Panc1 (cell line): ENCODE data around the gene IGSF23. TPM values are rescaled to one million over a fixed set of nuclear protein-coding genes. Genes with fewer than 3 reads are reported as not detected.

ENCODE experiments used
- ATAC-seq: fragments of 200-7000 bp; cut with Tn5 transposase; 2 replicates; pipeline ENCODE4 v1.9.1; 2020; ENCODE audit warnings: mild to moderate bottlenecking, moderate library complexity
- BruUV-seq: library from RNA; stranded (reverse); fragments of 400-500 nt; replicated peaks from 2 replicates; lab custom pipeline; 2021; lab: Mats Ljungman, UMichigan
- CTCF ChIA-PET: fragments of 300-600 bp; sonication (Branson Sonifier 250); formaldehyde crosslinking; loops from one replicate; lab custom pipeline; 2022; ENCODE audit warnings: antibody characterized with exemption; lab: Charles Lee
- POLR2A ChIA-PET: fragments of 300-600 bp; sonication (Branson Sonifier 250); formaldehyde crosslinking; loops from one replicate; lab custom pipeline; 2022; ENCODE audit warnings: antibody characterized with exemption; lab: Charles Lee
- DNase-seq: peaks from one replicate; pipeline ENCODE4 v3.0.0-alpha.2; 2010; ENCODE audit warnings: low read depth, low spot score
- H3K27ac ChIP-seq: 2 replicates; pipeline ENCODE4 v1.5.1; 2011; ENCODE audit warnings: mild to moderate bottlenecking, low read length, inconsistent platforms
- H3K27me3 ChIP-seq: fragments of 200-500 bp; sonication (Bioruptor generic); 2 replicates; pipeline ENCODE4 v1.6.0; 2014; ENCODE audit warnings: low read length, inconsistent platforms; ENCODE audit not compliant: control insufficient read depth, insufficient read depth
- H3K36me3 ChIP-seq: fragments of 200-500 bp; sonication (Bioruptor generic); 2 replicates; pipeline ENCODE4 v1.5.1; 2014; ENCODE audit warnings: inconsistent platforms, mild to moderate bottlenecking, low read length, moderate library complexity; ENCODE audit not compliant: control insufficient read depth, insufficient read depth
- H3K4me1 ChIP-seq: 2 replicates; pipeline ENCODE4 v1.5.1; 2011; ENCODE audit warnings: inconsistent platforms, mild to moderate bottlenecking, low read length, moderate library complexity; ENCODE audit not compliant: control insufficient read depth, insufficient read depth
- H3K4me3 ChIP-seq, 2 experiments: 2 replicates each; pipeline ENCODE4 v1.5.1; 2011 to 2012; ENCODE audit warnings: low read depth in 2 of 2, low read length in 2 of 2, mild to moderate bottlenecking in 2 of 2, inconsistent platforms in 1 of 2, moderate library complexity in 1 of 2
- H3K9me3 ChIP-seq: fragments of 200-500 bp; sonication (Bioruptor generic); 2 replicates; pipeline ENCODE4 v1.5.1; 2014; ENCODE audit warnings: low read depth, mild to moderate bottlenecking, inconsistent platforms, low read length, moderate library complexity; ENCODE audit not compliant: control insufficient read depth, insufficient read depth
- CTCF ChIP-seq: fragments of 450-650 bp; IDR thresholded peaks from 2 replicates; pipeline ENCODE4 v1.5.1; 2017; ENCODE audit warnings: mild to moderate bottlenecking
- POLR2AphosphoS5 ChIP-seq: IDR thresholded peaks from 2 replicates; pipeline ENCODE4 v1.6.1; 2012; ENCODE audit warnings: mild to moderate bottlenecking, low read depth, low read length, moderate library complexity
- SIN3A ChIP-seq: IDR thresholded peaks from 2 replicates; pipeline ENCODE4 v1.6.1; 2012; ENCODE audit warnings: low read depth, mild to moderate bottlenecking, low read length, moderate library complexity, borderline replicate concordance; ENCODE audit not compliant: insufficient read depth
- TCF7L2 ChIP-seq: IDR thresholded peaks from 2 replicates; pipeline ENCODE4 v1.6.1; 2011; ENCODE audit warnings: mild to moderate bottlenecking, low read depth, low read length, inconsistent platforms
- in situ Hi-C: cut with HindIII; loops from 2 replicates; pipeline ENCODE4 v1.10.0; 2016; ENCODE audit warnings: low sequenced_read_pairs, low pct_unique_long_range_greater_than_20kb
- intact Hi-C: fragments of 100-400 bp; cut with micrococcal nuclease; formaldehyde crosslinking; loops from one replicate; pipeline ENCODE4 v1.10.0; 2022; ENCODE audit not compliant: unreplicated experiment
- total RNA-seq: library from RNA; stranded (reverse); gene quantifications from one replicate; pipeline ENCODE4 v1.2.1, GENCODE V29; 2021; ENCODE audit not compliant: unreplicated experiment
- TF ChIP-seq, protein P1 (sequence below), 2 experiments: IDR thresholded peaks; 2 replicates each; pipeline ENCODE4 v1.6.1; 2011 to 2012; ENCODE audit warnings: low read depth in 2 of 2, control low read depth in 1 of 2, low read length in 1 of 2, mild to moderate bottlenecking in 1 of 2, moderate library complexity in 1 of 2; ENCODE audit not compliant: insufficient read depth in 1 of 2

Gene IGSF23
- total RNA-seq, 1 experiment from 2014 or later, result not detected

DNA sequence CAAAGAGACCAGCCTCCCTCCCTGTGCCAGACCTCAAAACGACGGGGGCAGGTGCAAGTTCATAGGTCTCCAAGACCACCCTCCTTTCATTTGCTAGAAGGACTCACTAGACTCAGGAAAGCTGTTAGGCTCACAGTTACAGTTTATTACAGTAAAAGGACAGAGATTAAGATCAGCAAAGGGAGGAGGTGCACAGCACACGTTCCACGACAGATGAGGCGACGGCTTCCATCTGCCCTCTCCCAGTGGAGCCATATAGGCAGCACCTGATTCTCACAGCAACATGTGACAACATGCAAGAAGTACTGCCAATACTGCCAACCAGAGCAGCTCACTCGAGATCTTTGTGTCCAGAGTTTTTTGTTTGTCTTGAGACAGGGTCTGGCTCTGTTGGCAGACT lies 48.5 kb downstream of the IGSF23 start:
- H3K36me3 ChIP-seq, result no peaks in the 10 kb centered on the region

DNA sequence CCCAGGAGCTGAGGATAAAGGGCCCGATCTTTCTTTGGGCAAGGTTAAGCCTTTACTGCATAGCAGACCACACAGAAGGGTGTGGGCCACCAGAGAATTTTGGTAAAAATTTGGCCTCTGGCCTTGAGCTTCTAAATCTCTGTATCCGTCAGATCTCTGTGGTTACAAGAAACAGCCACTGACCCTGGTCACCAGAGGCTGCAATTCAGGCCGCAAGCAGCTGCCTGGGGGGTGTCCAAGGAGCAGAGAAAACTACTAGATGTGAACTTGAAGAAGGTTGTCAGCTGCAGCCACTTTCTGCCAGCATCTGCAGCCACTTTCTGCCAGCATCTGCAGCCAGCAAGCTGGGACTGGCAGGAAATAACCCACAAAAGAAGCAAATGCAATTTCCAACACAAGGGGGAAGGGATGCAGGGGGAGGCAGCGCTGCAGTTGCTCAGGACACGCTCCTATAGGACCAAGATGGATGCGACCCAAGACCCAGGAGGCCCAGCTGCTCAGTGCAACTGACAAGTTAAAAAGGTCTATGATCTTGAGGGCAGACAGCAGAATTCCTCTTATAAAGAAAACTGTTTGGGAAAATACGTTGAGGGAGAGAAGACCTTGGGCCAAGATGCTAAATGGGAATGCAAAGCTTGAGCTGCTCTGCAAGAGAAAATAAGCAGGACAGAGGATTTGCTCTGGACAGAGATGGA lies 49.5 kb downstream of the IGSF23 start:
- DNase-seq, result no peak
- CTCF ChIA-PET, result no interaction called here
- Histone ChIP-seq H3K27me3 (no peaks in the 10 kb centered on the region), H3K4me3 (no peak overlapping the region), H3K9me3 (no peaks in the 10 kb centered on the region), H3K4me1 (no peaks in the 10 kb centered on the region), H3K36me3 (no peaks in the 10 kb centered on the region), H3K27ac (no peak overlapping the region)
- in situ Hi-C loops (no loop called here), intact Hi-C loops (no loop called here)
- TSS peak; percentile 63 for BruUV-seq
- POLR2A ChIA-PET, result interaction anchor here (0.6 kb wide), 1 partner anchor 828 kb away, joined by 6 read pairs; no protein-coding TSS in a partner anchor
- ATAC-seq, result no peak
- TF ChIP-seq TCF7L2 (no peak), SIN3A (no peak), POLR2AphosphoS5 (no peak), CTCF (no peak)
- TF ChIP-seq, protein P1, sequence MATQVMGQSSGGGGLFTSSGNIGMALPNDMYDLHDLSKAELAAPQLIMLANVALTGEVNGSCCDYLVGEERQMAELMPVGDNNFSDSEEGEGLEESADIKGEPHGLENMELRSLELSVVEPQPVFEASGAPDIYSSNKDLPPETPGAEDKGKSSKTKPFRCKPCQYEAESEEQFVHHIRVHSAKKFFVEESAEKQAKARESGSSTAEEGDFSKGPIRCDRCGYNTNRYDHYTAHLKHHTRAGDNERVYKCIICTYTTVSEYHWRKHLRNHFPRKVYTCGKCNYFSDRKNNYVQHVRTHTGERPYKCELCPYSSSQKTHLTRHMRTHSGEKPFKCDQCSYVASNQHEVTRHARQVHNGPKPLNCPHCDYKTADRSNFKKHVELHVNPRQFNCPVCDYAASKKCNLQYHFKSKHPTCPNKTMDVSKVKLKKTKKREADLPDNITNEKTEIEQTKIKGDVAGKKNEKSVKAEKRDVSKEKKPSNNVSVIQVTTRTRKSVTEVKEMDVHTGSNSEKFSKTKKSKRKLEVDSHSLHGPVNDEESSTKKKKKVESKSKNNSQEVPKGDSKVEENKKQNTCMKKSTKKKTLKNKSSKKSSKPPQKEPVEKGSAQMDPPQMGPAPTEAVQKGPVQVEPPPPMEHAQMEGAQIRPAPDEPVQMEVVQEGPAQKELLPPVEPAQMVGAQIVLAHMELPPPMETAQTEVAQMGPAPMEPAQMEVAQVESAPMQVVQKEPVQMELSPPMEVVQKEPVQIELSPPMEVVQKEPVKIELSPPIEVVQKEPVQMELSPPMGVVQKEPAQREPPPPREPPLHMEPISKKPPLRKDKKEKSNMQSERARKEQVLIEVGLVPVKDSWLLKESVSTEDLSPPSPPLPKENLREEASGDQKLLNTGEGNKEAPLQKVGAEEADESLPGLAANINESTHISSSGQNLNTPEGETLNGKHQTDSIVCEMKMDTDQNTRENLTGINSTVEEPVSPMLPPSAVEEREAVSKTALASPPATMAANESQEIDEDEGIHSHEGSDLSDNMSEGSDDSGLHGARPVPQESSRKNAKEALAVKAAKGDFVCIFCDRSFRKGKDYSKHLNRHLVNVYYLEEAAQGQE (IDR thresholded peaks at IDR 0.05; ENCODE audit: insufficient read depth in 1 of 2, low read depth in 2 of 2, low read length in 1 of 2), result no peak

More for the DNA sequence above, 48.5 kb downstream of the IGSF23 start:
- ATAC-seq, result no peak
- Histone ChIP-seq H3K27ac (no peak overlapping the region), H3K27me3 (no peaks in the 10 kb centered on the region), H3K9me3 (no peaks in the 10 kb centered on the region), H3K4me1 (no peaks in the 10 kb centered on the region), H3K4me3 (no peak overlapping the region)
- DNase-seq, result no peak
- intact Hi-C loops (no loop called here), in situ Hi-C loops (no loop called here)
- BruUV-seq, result no TSS peak
- ChIA-PET CTCF (no interaction called here), POLR2A (no interaction called here)
- no peak for TF ChIP-seq TCF7L2
- no peak for TF ChIP-seq CTCF
- TF ChIP-seq POLR2AphosphoS5, result no peak
- TF ChIP-seq, protein P1 (IDR thresholded peaks at IDR 0.05; ENCODE audit: insufficient read depth in 1 of 2, low read depth in 2 of 2, low read length in 1 of 2), result no peak
- TF ChIP-seq SIN3A, result no peak
